ENCODE data around the gene SH3BP4.

Gene SH3BP4

GRCh38 chr2:235028646-235029045 lies 76.8 kb downstream of the SH3BP4 start:
- 96% methylated on average over 4 of the region's 4 CpGs for WGBS, 2 experiments
- no peak overlapping the region for H3K4me3 ChIP-seq (ENCODE audit: insufficient read depth, low read depth, low read length)
- H3K4me1 ChIP-seq (ENCODE audit: control insufficient read depth, insufficient read depth, low read length): peaks cover 17% of the 10 kb centered on the region

GRCh38 chr2:235029054-235029453 lies 77.2 kb downstream of the SH3BP4 start:
- Histone ChIP-seq H3K4me1 (ENCODE audit: control insufficient read depth, insufficient read depth, low read length) (peaks cover 14% of the 10 kb centered on the region), H3K36me3 (ENCODE audit: control insufficient read depth, insufficient read depth, low read length) (no peaks in the 10 kb centered on the region), H3K27me3 (ENCODE audit: control insufficient read depth, insufficient read depth, low read length, poor library complexity, severe bottlenecking) (no peaks in the 10 kb centered on the region), H3K9me3 (ENCODE audit: control insufficient read depth, low read length) (no peaks in the 10 kb centered on the region), H3K27ac (ENCODE audit: insufficient read depth, low read depth, low read length, poor library complexity, severe bottlenecking) (no peak overlapping the region), H3K4me3 (ENCODE audit: insufficient read depth, low read depth, low read length) (no peak overlapping the region)
- WGBS, 2 experiments: 95 to 97% methylated on average over 7 of the region's 7 CpGs

More at GRCh38 chr2:235028646-235029045, 76.8 kb downstream of the SH3BP4 start:
- Histone ChIP-seq H3K36me3 (ENCODE audit: control insufficient read depth, insufficient read depth, low read length) (no peaks in the 10 kb centered on the region), H3K27me3 (ENCODE audit: control insufficient read depth, insufficient read depth, low read length, poor library complexity, severe bottlenecking) (no peaks in the 10 kb centered on the region), H3K9me3 (ENCODE audit: control insufficient read depth, low read length) (no peaks in the 10 kb centered on the region), H3K27ac (ENCODE audit: insufficient read depth, low read depth, low read length, poor library complexity, severe bottlenecking) (no peak overlapping the region)

GRCh38 chr2:235030126-235030525 lies 78.3 kb downstream of the SH3BP4 start:
- H3K27me3 ChIP-seq (ENCODE audit: control insufficient read depth, insufficient read depth, low read length, poor library complexity, severe bottlenecking): no peaks in the 10 kb centered on the region
- 88% methylated on average over 10 of the region's 10 CpGs for WGBS, 2 experiments
- no peak overlapping the region for H3K27ac ChIP-seq (ENCODE audit: insufficient read depth, low read depth, low read length, poor library complexity, severe bottlenecking)
- H3K4me3 ChIP-seq (ENCODE audit: insufficient read depth, low read depth, low read length): no peak overlapping the region
- no peaks in the 10 kb centered on the region for H3K36me3 ChIP-seq (ENCODE audit: control insufficient read depth, insufficient read depth, low read length)
- H3K9me3 ChIP-seq (ENCODE audit: control insufficient read depth, low read length): no peaks in the 10 kb centered on the region
- peaks cover 6% of the 10 kb centered on the region for H3K4me1 ChIP-seq (ENCODE audit: control insufficient read depth, insufficient read depth, low read length)

GRCh38 chr2:235030936-235031335 lies 79.1 kb downstream of the SH3BP4 start:
- no peaks in the 10 kb centered on the region for H3K27me3 ChIP-seq (ENCODE audit: control insufficient read depth, insufficient read depth, low read length, poor library complexity, severe bottlenecking)
- H3K4me3 ChIP-seq (ENCODE audit: insufficient read depth, low read depth, low read length): no peak overlapping the region
- H3K36me3 ChIP-seq (ENCODE audit: control insufficient read depth, insufficient read depth, low read length): peaks cover 2% of the 10 kb centered on the region
- H3K27ac ChIP-seq (ENCODE audit: insufficient read depth, low read depth, low read length, poor library complexity, severe bottlenecking): no peak overlapping the region
- H3K4me1 ChIP-seq (ENCODE audit: control insufficient read depth, insufficient read depth, low read length): peaks cover 6% of the 10 kb centered on the region
- H3K9me3 ChIP-seq (ENCODE audit: control insufficient read depth, low read length): no peaks in the 10 kb centered on the region
- WGBS, 2 experiments: 89 to 93% methylated on average over 4 of the region's 4 CpGs

GRCh38 chr2:235031686-235032373 lies 80.0 kb downstream of the SH3BP4 start:
- H3K4me3 ChIP-seq (ENCODE audit: insufficient read depth, low read depth, low read length): no peak overlapping the region
- 95% methylated on average over 16 of the region's 16 CpGs for WGBS, 2 experiments
- no peaks in the 10 kb centered on the region for H3K27me3 ChIP-seq (ENCODE audit: control insufficient read depth, insufficient read depth, low read length, poor library complexity, severe bottlenecking)
- H3K9me3 ChIP-seq (ENCODE audit: control insufficient read depth, low read length): no peaks in the 10 kb centered on the region
- H3K36me3 ChIP-seq (ENCODE audit: control insufficient read depth, insufficient read depth, low read length): peaks cover 2% of the 10 kb centered on the region
- peaks cover 6% of the 10 kb centered on the region for H3K4me1 ChIP-seq (ENCODE audit: control insufficient read depth, insufficient read depth, low read length)
- H3K27ac ChIP-seq (ENCODE audit: insufficient read depth, low read depth, low read length, poor library complexity, severe bottlenecking): no peak overlapping the region

GRCh38 chr2:235032466-235032865 lies 80.6 kb downstream of the SH3BP4 start:
- no peak overlapping the region for H3K4me3 ChIP-seq (ENCODE audit: insufficient read depth, low read depth, low read length)
- 95 to 96% methylated on average over 16 of the region's 16 CpGs for WGBS, 2 experiments
- peaks cover 2% of the 10 kb centered on the region for H3K36me3 ChIP-seq (ENCODE audit: control insufficient read depth, insufficient read depth, low read length)
- H3K27me3 ChIP-seq (ENCODE audit: control insufficient read depth, insufficient read depth, low read length, poor library complexity, severe bottlenecking): no peaks in the 10 kb centered on the region
- H3K4me1 ChIP-seq (ENCODE audit: control insufficient read depth, insufficient read depth, low read length): peaks cover 6% of the 10 kb centered on the region
- no peaks in the 10 kb centered on the region for H3K9me3 ChIP-seq (ENCODE audit: control insufficient read depth, low read length)
- no peak overlapping the region for H3K27ac ChIP-seq (ENCODE audit: insufficient read depth, low read depth, low read length, poor library complexity, severe bottlenecking)

GRCh38 chr2:235032949-235033348 lies 81.1 kb downstream of the SH3BP4 start:
- H3K27me3 ChIP-seq (ENCODE audit: control insufficient read depth, insufficient read depth, low read length, poor library complexity, severe bottlenecking): no peaks in the 10 kb centered on the region
- H3K9me3 ChIP-seq (ENCODE audit: control insufficient read depth, low read length): no peaks in the 10 kb centered on the region
- peaks cover 6% of the 10 kb centered on the region for H3K4me1 ChIP-seq (ENCODE audit: control insufficient read depth, insufficient read depth, low read length)
- peaks cover 2% of the 10 kb centered on the region for H3K36me3 ChIP-seq (ENCODE audit: control insufficient read depth, insufficient read depth, low read length)
- no peak overlapping the region for H3K27ac ChIP-seq (ENCODE audit: insufficient read depth, low read depth, low read length, poor library complexity, severe bottlenecking)
- WGBS, 2 experiments: 91 to 95% methylated on average over 10 of the region's 10 CpGs
- no peak overlapping the region for H3K4me3 ChIP-seq (ENCODE audit: insufficient read depth, low read depth, low read length)

GRCh38 chr2:235034265-235035118 lies 82.7 kb downstream of the SH3BP4 start:
- peaks cover 6% of the 10 kb centered on the region for H3K4me1 ChIP-seq (ENCODE audit: control insufficient read depth, insufficient read depth, low read length)

GRCh38 chr2:235037604-235038166 lies 85.9 kb downstream of the SH3BP4 start:
- 95 to 96% methylated on average over 8 of the region's 8 CpGs for WGBS, 2 experiments
- Histone ChIP-seq H3K36me3 (ENCODE audit: control insufficient read depth, insufficient read depth, low read length) (peaks cover 24% of the 10 kb centered on the region), H3K4me3 (ENCODE audit: insufficient read depth, low read depth, low read length) (no peak overlapping the region), H3K27ac (ENCODE audit: insufficient read depth, low read depth, low read length, poor library complexity, severe bottlenecking) (no peak overlapping the region), H3K9me3 (ENCODE audit: control insufficient read depth, low read length) (no peaks in the 10 kb centered on the region), H3K4me1 (ENCODE audit: control insufficient read depth, insufficient read depth, low read length) (no peaks in the 10 kb centered on the region), H3K27me3 (ENCODE audit: control insufficient read depth, insufficient read depth, low read length, poor library complexity, severe bottlenecking) (no peaks in the 10 kb centered on the region)

More at GRCh38 chr2:235034265-235035118, 82.7 kb downstream of the SH3BP4 start:
- no peak overlapping the region for H3K27ac ChIP-seq (ENCODE audit: insufficient read depth, low read depth, low read length, poor library complexity, severe bottlenecking)
- 94 to 96% methylated on average over 30 of the region's 30 CpGs for WGBS, 2 experiments
- H3K9me3 ChIP-seq (ENCODE audit: control insufficient read depth, low read length): no peaks in the 10 kb centered on the region
- H3K4me3 ChIP-seq (ENCODE audit: insufficient read depth, low read depth, low read length): no peak overlapping the region
- peaks cover 2% of the 10 kb centered on the region for H3K36me3 ChIP-seq (ENCODE audit: control insufficient read depth, insufficient read depth, low read length)
- H3K27me3 ChIP-seq (ENCODE audit: control insufficient read depth, insufficient read depth, low read length, poor library complexity, severe bottlenecking): no peaks in the 10 kb centered on the region

Measured in ectodermal cell (in vitro differentiated cells).